Islet of Langerhans (tissue), 1 donor: ENCODE data around the gene DPY19L1.
"Not testable (repeated sequence)": the region's sequence is repeated elsewhere in the genome, so short reads cannot be mapped to it uniquely, and the experiment has no call there.

Experiments used
- FAIRE-seq: peaks from one replicate; lab custom pipeline; 2011; peaks lifted over from hg19 to GRCh38; lab: Jason Lieb, UNC

Gene DPY19L1

GRCh38 chr7:35037211-35037525 lies at the start of gene DPY19L1:
TSS of gene DPY19L1 (minus strand) at chr7:35037485. CDS start at chr7:35037394, 91 bp downstream.
- no peak for FAIRE-seq

- FAIRE-seq, result not testable (repeated sequence)
These were observed 42.2 kb upstream of the DPY19L1 start for GRCh38 chr7:35079517-35079916.

GRCh38 chr7:35074008-35074407 lies 36.7 kb upstream of the DPY19L1 start:
- FAIRE-seq, result not testable (repeated sequence)

GRCh38 chr7:35072950-35073827 lies 35.9 kb upstream of the DPY19L1 start:
- FAIRE-seq, result not testable (repeated sequence)

- not testable (repeated sequence) for FAIRE-seq
These were observed 31.8 kb upstream of the DPY19L1 start for GRCh38 chr7:35069084-35069483.

GRCh38 chr7:35065382-35065781 lies 28.1 kb upstream of the DPY19L1 start:
- not testable (repeated sequence) for FAIRE-seq

GRCh38 chr7:35058571-35058970 lies 21.3 kb upstream of the DPY19L1 start:
- not testable (repeated sequence) for FAIRE-seq

GRCh38 chr7:35057505-35058451 lies 20.5 kb upstream of the DPY19L1 start:
- FAIRE-seq, result not testable (repeated sequence)

- not testable (repeated sequence) for FAIRE-seq
These were observed 18.4 kb upstream of the DPY19L1 start for GRCh38 chr7:35055733-35056132.

- not testable (repeated sequence) for FAIRE-seq
These were observed 16.3 kb upstream of the DPY19L1 start for GRCh38 chr7:35053488-35054175.

- not testable (repeated sequence) for FAIRE-seq
These were observed 11.1 kb upstream of the DPY19L1 start for GRCh38 chr7:35048390-35048789.

GRCh38 chr7:35047912-35048305 lies 10.6 kb upstream of the DPY19L1 start:
- FAIRE-seq, result not testable (repeated sequence)

- FAIRE-seq, result not testable (repeated sequence)
These were observed 10.1 kb upstream of the DPY19L1 start for GRCh38 chr7:35047263-35047911.

GRCh38 chr7:35043301-35043700 lies 6.0 kb upstream of the DPY19L1 start:
- not testable (repeated sequence) for FAIRE-seq

GRCh38 chr7:35040906-35041305 lies 3.6 kb upstream of the DPY19L1 start:
- no peak for FAIRE-seq

- no peak for FAIRE-seq
These were observed 2.1 kb upstream of the DPY19L1 start for GRCh38 chr7:35039343-35039742.

GRCh38 chr7:35038354-35038753 lies 1.1 kb upstream of the DPY19L1 start:
- no peak for FAIRE-seq

- no peak for FAIRE-seq
These were observed 449 bp upstream of the DPY19L1 start for GRCh38 chr7:35037526-35038341.

- FAIRE-seq, result no peak
These were observed 719 bp downstream of the DPY19L1 start for GRCh38 chr7:35036361-35037171.

- FAIRE-seq, result peak; percentile 85
These were observed 1.7 kb downstream of the DPY19L1 start for GRCh38 chr7:35035511-35035961.
